ENCODE data around the gene DNAL1.

DNAL1 gene

GRCh38 chr14:73731111-73731510 lies 86.3 kb downstream of the DNAL1 start:
- TF ChIP-seq CTCF (IDR thresholded peaks at IDR 0.05; ENCODE audit: low read depth, low read length): no peak
- Histone ChIP-seq H3K9me3 (no peaks in the 10 kb centered on the region), H3K4me1 (peaks cover 9% of the 10 kb centered on the region), H3K36me3 (peaks cover 63% of the 10 kb centered on the region), H3K4me3 (ENCODE audit: low read depth, low read length) (no peak overlapping the region), H3K27me3 (no peaks in the 10 kb centered on the region)
- DNase-seq: no peak

GRCh38 chr14:73732006-73732405 lies 87.2 kb downstream of the DNAL1 start:
- no peak for TF ChIP-seq CTCF (IDR thresholded peaks at IDR 0.05; ENCODE audit: low read depth, low read length)
- peaks cover 59% of the 10 kb centered on the region for H3K36me3 ChIP-seq
- no peaks in the 10 kb centered on the region for H3K27me3 ChIP-seq
- no peak overlapping the region for H3K4me3 ChIP-seq (ENCODE audit: low read depth, low read length)
- DNase-seq: no peak
- no peaks in the 10 kb centered on the region for H3K9me3 ChIP-seq
- peaks cover 6% of the 10 kb centered on the region for H3K4me1 ChIP-seq

GRCh38 chr14:73736842-73737241 lies 92.1 kb downstream of the DNAL1 start:
- H3K36me3 ChIP-seq: peaks cover 46% of the 10 kb centered on the region
- no peaks in the 10 kb centered on the region for H3K27me3 ChIP-seq
- DNase-seq: no peak
- no peaks in the 10 kb centered on the region for H3K9me3 ChIP-seq
- H3K4me3 ChIP-seq (ENCODE audit: low read depth, low read length): no peak overlapping the region
- TF ChIP-seq CTCF (IDR thresholded peaks at IDR 0.05; ENCODE audit: low read depth, low read length): no peak
- H3K4me1 ChIP-seq: peaks cover 11% of the 10 kb centered on the region

GRCh38 chr14:73738518-73739173 lies 93.9 kb downstream of the DNAL1 start:
- H3K4me3 ChIP-seq (ENCODE audit: low read depth, low read length): no peak overlapping the region
- TF ChIP-seq CTCF (IDR thresholded peaks at IDR 0.05; ENCODE audit: low read depth, low read length): no peak
- H3K4me1 ChIP-seq: peaks cover 29% of the 10 kb centered on the region
- H3K36me3 ChIP-seq: peaks cover 41% of the 10 kb centered on the region
- H3K27me3 ChIP-seq: no peaks in the 10 kb centered on the region
- no peaks in the 10 kb centered on the region for H3K9me3 ChIP-seq
- no peak for DNase-seq

GRCh38 chr14:73739174-73739898 lies 94.5 kb downstream of the DNAL1 start:
- DNase-seq: no peak
- no peak for TF ChIP-seq CTCF (IDR thresholded peaks at IDR 0.05; ENCODE audit: low read depth, low read length)
- Histone ChIP-seq H3K4me3 (ENCODE audit: low read depth, low read length) (no peak overlapping the region), H3K9me3 (no peaks in the 10 kb centered on the region), H3K4me1 (peaks cover 36% of the 10 kb centered on the region), H3K27me3 (no peaks in the 10 kb centered on the region), H3K36me3 (peaks cover 34% of the 10 kb centered on the region)
